ENCODE results near the gene WFDC1. TPM values are rescaled to one million over a fixed set of nuclear protein-coding genes. Genes with fewer than 3 reads are reported as not detected.

The WFDC1 gene
- total and polyA plus RNA-seq, 2 of the 4 experiments (the other 2 are of a cell fraction) = 4.7 to 6.8 TPM

- in situ Hi-C loops (cut with MboI; ENCODE audit: low sequenced_read_pairs) (no loop called here), intact Hi-C loops (cut with micrococcal nuclease) (no loop called here), dilution Hi-C loops (cut with HindIII; ENCODE audit: low sequenced_read_pairs, unreplicated experiment) (no loop called here)
- Histone ChIP-seq H3K4me1 (ENCODE audit: control insufficient read depth, insufficient read depth, low read length) (no peaks in the 10 kb centered on the region), H3K36me3 (ENCODE audit: control insufficient read depth, insufficient read depth, low read length) (no peaks in the 10 kb centered on the region), H2BK120ac (ENCODE audit: low read depth, low read length) (no peak overlapping the region), H2AFZ (replicated peaks; ENCODE audit: low read length, poor library complexity) (no peak overlapping the region), H3K56ac (ENCODE audit: extremely low read depth, insufficient read depth, low read length) (no peak overlapping the region), H3K9me3 (ENCODE audit: control insufficient read depth, insufficient read depth, low read length) (peaks cover 8% of the 10 kb centered on the region), H4K91ac (ENCODE audit: insufficient read depth, low read depth, low read length) (no peak overlapping the region), H2BK15ac (ENCODE audit: low read depth, low read length) (no peak overlapping the region), H4K20me1 (ENCODE audit: insufficient read depth, low read length) (no peaks in the 10 kb centered on the region), H2BK5ac (ENCODE audit: low read depth, low read length, poor library complexity, severe bottlenecking) (no peak overlapping the region), H3K18ac (ENCODE audit: low read depth, low read length) (no peak overlapping the region), H4K8ac (ENCODE audit: low read depth in 2 of 2, low read length in 2 of 2) (no peak overlapping the region), H3K79me1 (ENCODE audit: low read depth in 1 of 2, low read length in 2 of 2) (no peaks in the 10 kb centered on the region), H3K27me3 (ENCODE audit: control insufficient read depth, insufficient read depth, low read length) (peaks cover 66% of the 10 kb centered on the region), H3K27ac (ENCODE audit: insufficient read depth, low read length) (no peak overlapping the region), H3K4ac (ENCODE audit: low read depth, low read length) (no peak overlapping the region), H3K4me2 (ENCODE audit: low read depth, low read length) (no peak overlapping the region), H4K5ac (ENCODE audit: low read depth, low read length) (no peak overlapping the region), H3K23ac (ENCODE audit: low read depth, low read length) (no peak overlapping the region), H3K14ac (replicated peaks; ENCODE audit: low read depth, low read length) (no peak overlapping the region), H2BK20ac (ENCODE audit: low read depth, low read length) (no peak overlapping the region), H3K9me1 (ENCODE audit: insufficient read depth, low read length) (no peaks in the 10 kb centered on the region), H2AK5ac (ENCODE audit: low read depth, low read length) (no peak overlapping the region), H2AK9ac (replicated peaks; ENCODE audit: low read depth, low read length, poor library complexity) (no peak overlapping the region), H3K4me3 (ENCODE audit: insufficient read depth, low read depth, low read length) (no peak overlapping the region), H3K9ac (ENCODE audit: low read depth, low read length) (no peak overlapping the region)
- DNase-seq (no peak), ATAC-seq (ENCODE audit: low read depth) (no peak)
- WGBS, 2 experiments (ENCODE audit: extremely low coverage in 2 of 2, insufficient read length in 1 of 2) = no CpG with 5 or more reads among the region's 4 CpGs
- CTCF ChIA-PET = no interaction called here
- no peak for TF ChIP-seq FOS (IDR thresholded peaks at IDR 0.05; ENCODE audit: low read depth, low read length)
- BruUV-seq (replicated peaks) = no TSS peak
- POLR2A ChIA-PET (ENCODE audit: unreplicated experiment) = no interaction called here
These were observed 41.5 kb upstream of the WFDC1 start for GRCh38 chr16:84253173-84253572.

Data from IMR-90 (cell line).